Renal pelvis (tissue), 4 donors: ENCODE measurements around the gene METRN. TPM values are rescaled to one million over a fixed set of nuclear protein-coding genes. Genes with fewer than 3 reads are reported as not detected.

Experiments used
- DNase-seq: peaks from one replicate; pipeline ENCODE4 v3.0.0-alpha.2; 2013
- polyA plus RNA-seq, 3 donors: library from polyadenylated mRNA; unstranded; fragments of 120-200 nt; gene quantifications; one replicate each; pipeline ENCODE4 v1.2.1, GENCODE V29; 2013; ENCODE audit not compliant: insufficient read length in 3 of 3

METRN gene
- polyA plus RNA-seq, 3 donors, result 7.3 to 16.0 (median 12.8) TPM

- DNase-seq, result no peak
Observed at GRCh38 chr16:768428-768827, 53.5 kb downstream of the METRN start.

Other genes starting within 250 kb of the METRN start
- 10 to 100 TPM; 33.2 to 40.3 (median 36.7) TPM for gene CAPN15, start 187.4 kb upstream of the METRN start, polyA plus RNA-seq
- gene PRR35, start 154.7 kb upstream of the METRN start, polyA plus RNA-seq, result 10 to 100 TPM; 16.0 to 17.8 (median 16.5) TPM
- gene NHLRC4, start 148.1 kb upstream of the METRN start, polyA plus RNA-seq, result 1 to 10 TPM; 9.0 to 9.6 (median 9.3) TPM
- 10 to 100 TPM; 67.1 to 99.6 (median 85.4) TPM for gene PIGQ, start 145.2 kb upstream of the METRN start, polyA plus RNA-seq
- gene RAB40C, start 125.1 kb upstream of the METRN start, polyA plus RNA-seq, result 10 to 100 TPM; 24.5 to 33.9 (median 24.6) TPM
- gene WFIKKN1, start 84.1 kb upstream of the METRN start, polyA plus RNA-seq, result 1 to 10 TPM; 2.2 to 2.8 (median 2.3) TPM
- gene METTL26, start 78.8 kb upstream of the METRN start, polyA plus RNA-seq, result 10 to 100 TPM; 51.4 to 71.5 (median 67.8) TPM
- gene MCRIP2, start 73.3 kb upstream of the METRN start, polyA plus RNA-seq, result 10 to 100 TPM; 25.5 to 27.4 (median 25.7) TPM
- gene WDR90, start 65.8 kb upstream of the METRN start, polyA plus RNA-seq, result 10 to 100 TPM; 44.3 to 67.4 (median 52.0) TPM
- gene RHOT2, start 47.0 kb upstream of the METRN start, polyA plus RNA-seq, result 100 to 1,000 TPM in 1 of 3 donors, 10 to 100 TPM in 2; 85.9 to 117 (median 97.9) TPM
- gene RHBDL1, start 39.4 kb upstream of the METRN start, polyA plus RNA-seq, result 1 to 10 TPM; 1.6 to 2.5 (median 1.8) TPM
- gene STUB1, start 34.7 kb upstream of the METRN start, polyA plus RNA-seq, result 100 to 1,000 TPM; 109 to 133 (median 128) TPM
- 10 to 100 TPM; 75.1 to 80.9 (median 75.2) TPM for gene JMJD8, start 30.8 kb upstream of the METRN start, polyA plus RNA-seq
- gene WDR24, start 24.7 kb upstream of the METRN start, polyA plus RNA-seq, result 10 to 100 TPM; 14.6 to 16.3 (median 15.4) TPM
- gene FBXL16, start 9.3 kb upstream of the METRN start, polyA plus RNA-seq, result 1 to 10 TPM; 1.1 to 2.8 (median 1.9) TPM
- gene ANTKMT, start 6.0 kb downstream of the METRN start, polyA plus RNA-seq, result 10 to 100 TPM; 18.9 to 24.3 (median 22.5) TPM
- 1 to 10 TPM; 2.5 to 4.8 (median 3.6) TPM for gene CCDC78, start 11.3 kb downstream of the METRN start, polyA plus RNA-seq
- gene HAGHL, start 12.0 kb downstream of the METRN start, polyA plus RNA-seq, result 1 to 10 TPM; 4.6 to 8.5 (median 4.8) TPM
- gene CIAO3, start 25.9 kb downstream of the METRN start, polyA plus RNA-seq, result 10 to 100 TPM; 27.1 to 34.9 (median 27.3) TPM
- 10 to 100 TPM; 12.9 to 21.3 (median 17.4) TPM for gene MSLN, start 45.6 kb downstream of the METRN start, polyA plus RNA-seq
- gene RPUSD1, start 73.3 kb downstream of the METRN start, polyA plus RNA-seq, result 10 to 100 TPM; 13.5 to 19.3 (median 18.6) TPM
- 10 to 100 TPM; 31.8 to 34.3 (median 32.0) TPM for gene CHTF18, start 73.5 kb downstream of the METRN start, polyA plus RNA-seq
- under 1 TPM; 0.39 to 0.47 (median 0.41) TPM for gene GNG13, start 85.6 kb downstream of the METRN start, polyA plus RNA-seq